HG02852 (cell line): ENCODE data around the gene NLRC3.
"Not testable (repeated sequence)": the region's sequence is repeated elsewhere in the genome, so short reads cannot be mapped to it uniquely, and the experiment has no call there.

Source experiments
- ATAC-seq: cut with Tn5 transposase; IDR thresholded peaks from one replicate; pipeline ENCODE4 v1.9.1; 2021; ENCODE audit warnings: mild to moderate bottlenecking, moderate library complexity; ENCODE audit not compliant: unreplicated experiment

NLRC3 gene

GRCh38 chr16:3548859-3549258 lies 28.3 kb downstream of the NLRC3 start:
- no peak for ATAC-seq

GRCh38 chr16:3548445-3548844 lies 28.8 kb downstream of the NLRC3 start:
- no peak for ATAC-seq

GRCh38 chr16:3546986-3547682 lies 30.1 kb downstream of the NLRC3 start:
- ATAC-seq, result no peak

GRCh38 chr16:3542601-3543373 lies 34.4 kb downstream of the NLRC3 start:
- ATAC-seq, result no peak

GRCh38 chr16:3541527-3542155 lies 35.6 kb downstream of the NLRC3 start:
- ATAC-seq, result no peak

GRCh38 chr16:3538222-3538621 lies 39.0 kb downstream of the NLRC3 start:
- ATAC-seq, result no peak

- ATAC-seq, result no peak
These were observed 40.4 kb downstream of the NLRC3 start for GRCh38 chr16:3536851-3537250.

- no peak for ATAC-seq
These were observed 40.9 kb downstream of the NLRC3 start for GRCh38 chr16:3536271-3536731.

- ATAC-seq, result no peak
These were observed 43.1 kb downstream of the NLRC3 start for GRCh38 chr16:3534126-3534525.

- ATAC-seq, result no peak
These were observed 44.5 kb downstream of the NLRC3 start for GRCh38 chr16:3532741-3533140.

GRCh38 chr16:3530371-3530914 lies 46.8 kb downstream of the NLRC3 start:
- ATAC-seq, result no peak

- ATAC-seq, result no peak
These were observed 48.0 kb downstream of the NLRC3 start for GRCh38 chr16:3529175-3529574.

- ATAC-seq, result no peak
These were observed 48.8 kb downstream of the NLRC3 start for GRCh38 chr16:3528406-3528805.

GRCh38 chr16:3527216-3527829 lies 49.9 kb downstream of the NLRC3 start:
- ATAC-seq, result not testable (repeated sequence)

- ATAC-seq, result no peak
These were observed 51.3 kb downstream of the NLRC3 start for GRCh38 chr16:3525951-3526350.

- no peak for ATAC-seq
These were observed 53.9 kb downstream of the NLRC3 start for GRCh38 chr16:3523281-3523680.

- ATAC-seq, result no peak
These were observed 56.4 kb downstream of the NLRC3 start for GRCh38 chr16:3520841-3521240.

GRCh38 chr16:3520413-3520812 lies 56.8 kb downstream of the NLRC3 start:
- ATAC-seq, result no peak

GRCh38 chr16:3519581-3519980 lies 57.6 kb downstream of the NLRC3 start:
- ATAC-seq, result no peak

- ATAC-seq, result no peak
These were observed 58.2 kb downstream of the NLRC3 start for GRCh38 chr16:3518986-3519348.

- ATAC-seq, result no peak
These were observed 58.8 kb downstream of the NLRC3 start for GRCh38 chr16:3518292-3518985.
